ENCODE results near the gene PLSCR4.

Gene PLSCR4

GRCh38 chr3:146170591-146170990 is 80.3 kb downstream of the PLSCR4 start:
- TF ChIP-seq, protein P1, sequence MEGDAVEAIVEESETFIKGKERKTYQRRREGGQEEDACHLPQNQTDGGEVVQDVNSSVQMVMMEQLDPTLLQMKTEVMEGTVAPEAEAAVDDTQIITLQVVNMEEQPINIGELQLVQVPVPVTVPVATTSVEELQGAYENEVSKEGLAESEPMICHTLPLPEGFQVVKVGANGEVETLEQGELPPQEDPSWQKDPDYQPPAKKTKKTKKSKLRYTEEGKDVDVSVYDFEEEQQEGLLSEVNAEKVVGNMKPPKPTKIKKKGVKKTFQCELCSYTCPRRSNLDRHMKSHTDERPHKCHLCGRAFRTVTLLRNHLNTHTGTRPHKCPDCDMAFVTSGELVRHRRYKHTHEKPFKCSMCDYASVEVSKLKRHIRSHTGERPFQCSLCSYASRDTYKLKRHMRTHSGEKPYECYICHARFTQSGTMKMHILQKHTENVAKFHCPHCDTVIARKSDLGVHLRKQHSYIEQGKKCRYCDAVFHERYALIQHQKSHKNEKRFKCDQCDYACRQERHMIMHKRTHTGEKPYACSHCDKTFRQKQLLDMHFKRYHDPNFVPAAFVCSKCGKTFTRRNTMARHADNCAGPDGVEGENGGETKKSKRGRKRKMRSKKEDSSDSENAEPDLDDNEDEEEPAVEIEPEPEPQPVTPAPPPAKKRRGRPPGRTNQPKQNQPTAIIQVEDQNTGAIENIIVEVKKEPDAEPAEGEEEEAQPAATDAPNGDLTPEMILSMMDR (conservative IDR thresholded peaks at IDR 0.05), result no peak
- TF ChIP-seq ZFX (IDR thresholded peaks at IDR 0.05), result no peak
- H3K27ac ChIP-seq, result no peak overlapping the region

DNA sequence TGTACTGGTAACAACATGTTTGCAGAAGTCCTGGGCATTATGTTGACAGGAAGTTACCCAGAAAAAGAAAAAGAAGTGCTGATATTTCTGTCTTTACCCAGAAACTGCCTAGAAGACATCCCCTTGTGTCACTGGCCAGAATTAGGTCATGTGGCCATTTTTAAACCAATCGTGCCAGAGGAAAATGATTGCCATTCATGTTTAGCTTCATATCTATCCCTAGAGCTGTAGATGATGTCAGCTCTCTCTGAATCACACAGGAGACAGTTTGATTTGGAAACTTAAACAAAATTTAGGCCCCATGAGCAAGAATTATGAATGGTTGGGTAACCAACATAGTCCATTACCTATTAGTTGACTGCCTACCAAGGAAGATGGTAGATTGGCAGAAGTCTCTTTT is 81.0 kb downstream of the PLSCR4 start:
- no peak overlapping the region for H3K27ac ChIP-seq
- TF ChIP-seq, protein P1 (conservative IDR thresholded peaks at IDR 0.05), result no peak
- no peak for TF ChIP-seq ZFX (IDR thresholded peaks at IDR 0.05)

DNA sequence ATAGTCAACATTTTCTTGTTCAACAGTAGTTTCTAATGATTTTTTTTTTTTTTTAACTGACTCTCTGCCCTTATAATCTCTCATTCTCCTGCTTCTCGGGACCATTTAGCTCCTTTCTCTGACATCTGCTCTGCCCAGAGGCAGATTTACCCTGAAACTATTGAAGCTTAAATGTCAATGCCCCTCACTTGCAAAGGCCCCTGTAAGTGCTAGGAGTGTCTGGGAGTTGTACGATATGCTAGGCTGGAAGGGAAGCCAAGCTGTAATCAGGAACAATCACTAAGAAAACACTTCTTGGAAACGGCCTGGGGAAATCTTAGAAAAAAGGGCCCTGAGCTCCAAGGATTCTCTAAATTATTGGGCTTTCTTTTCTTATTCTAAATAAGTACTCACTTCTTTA is 84.1 kb downstream of the PLSCR4 start:
- H3K27ac ChIP-seq, result no peak overlapping the region
- TF ChIP-seq, protein P1 (conservative IDR thresholded peaks at IDR 0.05), result no peak
- no peak for TF ChIP-seq ZFX (IDR thresholded peaks at IDR 0.05)

- no peak overlapping the region for H3K27ac ChIP-seq
These were observed 84.5 kb downstream of the PLSCR4 start for GRCh38 chr3:146166415-146166821.

DNA sequence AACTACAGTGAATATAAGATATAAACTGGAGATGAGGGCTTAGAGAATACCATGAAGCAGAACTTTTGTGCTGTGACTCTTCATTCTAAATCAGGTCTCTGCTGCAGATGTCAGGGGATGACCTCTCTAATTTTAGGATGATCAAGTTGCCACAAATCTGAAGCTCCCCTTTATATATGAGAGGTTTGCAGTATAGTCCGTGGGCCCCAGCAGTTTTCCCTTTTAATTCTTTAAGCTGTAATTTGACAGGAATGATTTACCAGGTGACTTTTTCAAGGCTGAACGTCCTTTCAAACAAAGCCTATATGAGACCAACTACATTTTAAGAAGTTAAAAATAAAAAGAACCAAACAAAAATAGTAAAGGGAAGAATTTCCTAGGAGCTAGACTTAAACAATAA is 85.0 kb downstream of the PLSCR4 start:
- no peak overlapping the region for H3K27ac ChIP-seq
- TF ChIP-seq, protein P1 (conservative IDR thresholded peaks at IDR 0.05), result no peak
- TF ChIP-seq ZFX (IDR thresholded peaks at IDR 0.05), result no peak

More at GRCh38 chr3:146166415-146166821, 84.5 kb downstream of the PLSCR4 start:
- TF ChIP-seq ZFX (IDR thresholded peaks at IDR 0.05), result no peak
- TF ChIP-seq, protein P1 (conservative IDR thresholded peaks at IDR 0.05), result no peak

- no peak overlapping the region for H3K27ac ChIP-seq
- TF ChIP-seq, protein P1 (conservative IDR thresholded peaks at IDR 0.05), result no peak
- TF ChIP-seq ZFX (IDR thresholded peaks at IDR 0.05), result no peak
These were observed 85.7 kb downstream of the PLSCR4 start for GRCh38 chr3:146164971-146165769.

DNA sequence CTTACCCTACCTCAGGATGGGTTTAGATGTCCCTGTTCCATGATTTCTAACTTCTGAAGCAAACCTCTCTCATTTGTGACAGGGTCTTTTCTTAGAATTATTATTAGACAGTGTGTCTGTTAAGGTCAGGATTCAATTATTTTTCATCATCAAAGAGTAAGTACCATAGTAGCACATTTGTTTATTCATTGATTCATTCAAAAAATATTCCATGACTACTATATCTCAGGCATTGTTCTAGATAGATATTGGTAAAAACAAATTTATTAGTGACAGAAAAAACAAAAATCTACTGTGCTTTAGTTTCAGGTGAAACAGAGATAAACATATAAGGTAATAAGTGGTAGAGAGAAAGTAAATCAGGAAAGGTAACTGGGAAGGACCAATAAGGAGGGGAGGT is 86.4 kb downstream of the PLSCR4 start:
- TF ChIP-seq, protein P1 (conservative IDR thresholded peaks at IDR 0.05), result no peak
- TF ChIP-seq ZFX (IDR thresholded peaks at IDR 0.05), result no peak

More for the DNA sequence above, 86.4 kb downstream of the PLSCR4 start:
- H3K27ac ChIP-seq, result no peak overlapping the region
